ENCODE data around the gene FAM149A. TPM values are rescaled to one million over a fixed set of nuclear protein-coding genes. Genes with fewer than 3 reads are reported as not detected.

FAM149A gene
- total RNA-seq, 1 experiment from 2014 or later = 14.6 TPM

- TF ChIP-seq NFATC4 (CRISPR knock-in tag; IDR thresholded peaks at IDR 0.05) (no peak), ZSCAN18 (CRISPR knock-in tag; IDR thresholded peaks at IDR 0.05) (no peak), NR1H2 (CRISPR knock-in tag; IDR thresholded peaks at IDR 0.05) (no peak), PRDM15 (CRISPR knock-in tag; IDR thresholded peaks at IDR 0.05) (no peak), FOXP4 (CRISPR knock-in tag; IDR thresholded peaks at IDR 0.05) (no peak), TCF7 (CRISPR knock-in tag; IDR thresholded peaks at IDR 0.05; ENCODE audit: low read depth) (no peak), NR3C1 (CRISPR knock-in tag; conservative IDR thresholded peaks at IDR 0.05; ENCODE audit: low read depth) (no peak), NR2C2 (CRISPR knock-in tag; IDR thresholded peaks at IDR 0.05) (no peak), IRF1 (CRISPR knock-in tag; IDR thresholded peaks at IDR 0.05) (no peak), E2F5 (CRISPR knock-in tag; IDR thresholded peaks at IDR 0.05) (no peak), OVOL2 (CRISPR knock-in tag; IDR thresholded peaks at IDR 0.05; ENCODE audit: borderline replicate concordance) (no peak), ARID4B (CRISPR knock-in tag; IDR thresholded peaks at IDR 0.05; ENCODE audit: borderline replicate concordance) (no peak), ZNF138 (CRISPR knock-in tag; conservative IDR thresholded peaks at IDR 0.05) (no peak), USF2 (CRISPR knock-in tag; IDR thresholded peaks at IDR 0.05) (no peak), CREM (CRISPR knock-in tag; IDR thresholded peaks at IDR 0.05) (no peak)
Observed at GRCh38 chr4:186079694-186080093, 24.8 kb upstream of the FAM149A start (continued).

Measured in WTC11 (cell line).